Inflammatory macrophage treated with lipopolysaccharide for 1 hour (primary cell): ENCODE results near the gene SRL.
A peak's percentile ranks its signal among the peaks of the same experiment; 100 is the strongest.
"Not testable (repeated sequence)": the region's sequence is repeated elsewhere in the genome, so short reads cannot be mapped to it uniquely, and the experiment has no call there.

Experiments
- DNase-seq, 2 donors: peaks; one replicate each; pipeline ENCODE4 v3.0.0-alpha.2; 2020 to 2022

SRL gene

GRCh38 chr16:4156503-4156902 is 85.4 kb downstream of the SRL start:
- DNase-seq = not testable (repeated sequence)

DNA sequence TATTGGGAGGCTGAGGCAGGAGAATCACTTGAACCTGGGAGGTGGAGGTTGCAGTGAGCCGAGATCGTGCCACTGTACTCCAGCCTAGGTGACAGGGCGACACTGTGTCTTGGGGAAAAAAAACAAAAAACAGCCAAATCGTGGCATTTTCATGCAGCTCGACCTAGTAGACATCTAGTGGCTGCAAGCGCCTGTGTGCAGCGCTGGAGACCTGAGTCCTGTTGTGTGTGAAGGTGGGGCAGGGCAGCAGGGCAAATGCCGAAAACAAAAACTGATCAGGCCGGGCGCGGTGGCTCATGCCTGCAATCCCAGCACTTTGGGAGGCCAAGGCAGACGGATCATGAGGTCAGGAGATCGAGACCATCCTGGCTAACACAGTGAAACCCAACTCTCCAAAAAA is 88.5 kb downstream of the SRL start:
- not testable (repeated sequence) for DNase-seq

GRCh38 chr16:4152267-4152666 is 89.6 kb downstream of the SRL start:
- DNase-seq = no peak

DNA sequence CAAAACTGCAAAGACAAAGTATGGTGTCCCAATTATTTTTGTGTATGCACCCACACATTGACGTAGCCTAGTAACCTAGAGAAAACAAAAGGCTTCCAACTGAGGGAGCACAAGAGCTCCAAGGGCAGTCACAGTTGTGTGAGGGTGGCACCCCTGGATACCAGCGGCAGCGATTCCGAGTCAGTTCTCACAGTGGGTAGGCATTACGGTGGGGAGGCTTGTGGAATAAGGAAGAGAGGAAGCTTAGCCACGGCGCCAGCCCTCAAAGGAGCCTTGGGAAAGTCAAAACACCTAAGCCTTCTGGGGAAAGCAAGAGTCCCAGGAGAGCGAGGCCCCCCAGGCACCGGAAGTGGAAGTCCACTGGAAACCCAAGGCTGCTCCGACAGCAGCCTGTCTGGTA is 94.6 kb downstream of the SRL start:
- DNase-seq = no peak

DNA sequence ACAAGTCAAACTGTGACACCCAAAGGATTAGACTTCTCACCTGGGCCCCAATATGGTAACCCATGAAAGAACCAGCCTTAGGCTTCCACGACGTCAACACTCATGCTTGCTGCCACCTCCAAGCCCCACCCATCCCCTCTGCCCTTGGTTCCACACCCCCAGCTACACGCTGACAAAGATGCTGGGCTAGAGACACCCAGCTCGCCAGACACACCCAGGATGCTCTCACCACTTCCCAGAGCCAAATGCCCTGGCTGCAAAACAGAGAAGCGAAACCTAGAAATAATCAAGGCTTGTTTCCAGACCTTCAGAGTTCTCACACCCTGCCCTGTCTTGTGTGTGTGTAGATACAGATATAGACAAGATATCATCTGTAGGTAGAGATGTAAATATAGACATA is 99.6 kb downstream of the SRL start:
- DNase-seq = peak; percentile 38 to 74

GRCh38 chr16:4141604-4142003 is 100.3 kb downstream of the SRL start:
- DNase-seq = no peak

- DNase-seq = no peak
These were observed 101.2 kb downstream of the SRL start for GRCh38 chr16:4140652-4141051.

DNA sequence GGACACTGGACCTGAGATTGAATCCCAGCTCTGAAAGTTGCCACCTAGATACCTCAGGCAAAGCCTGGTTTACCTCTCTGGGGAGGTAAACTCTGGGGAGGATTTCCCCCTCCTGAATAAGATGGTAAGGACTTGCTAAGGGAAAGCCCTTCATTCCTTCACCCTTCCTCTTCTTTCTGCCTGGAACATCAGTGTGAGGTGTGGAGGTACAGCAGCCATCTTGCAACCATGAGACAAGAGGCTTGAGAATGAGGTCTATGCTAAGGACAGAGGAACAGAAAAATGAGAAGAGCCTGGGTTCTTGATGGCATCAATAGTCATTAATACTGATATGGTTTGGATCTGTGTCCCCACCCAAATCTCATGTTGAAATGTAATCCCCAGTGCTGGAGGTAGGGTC is 101.9 kb downstream of the SRL start:
- DNase-seq = no peak
